Muscle layer of duodenum (tissue), 2 donors: ENCODE results near the gene PTP4A2.
"Not testable (repeated sequence)": the region's sequence is repeated elsewhere in the genome, so short reads cannot be mapped to it uniquely, and the experiment has no call there.

Experiments used
- H3K27ac ChIP-seq: one replicate; pipeline ENCODE4 v1.7.0; 2013; ENCODE audit warnings: mild to moderate bottlenecking, low read length
- H3K27me3 ChIP-seq: one replicate; pipeline ENCODE4 v1.7.0; 2013; ENCODE audit warnings: low read depth, mild to moderate bottlenecking, control low read depth, low read length
- H3K36me3 ChIP-seq, 2 donors: one replicate each; pipeline ENCODE4 v1.7.0; 2013; ENCODE audit warnings: low read length in 2 of 2, control low read depth in 1 of 2, mild to moderate bottlenecking in 1 of 2; ENCODE audit not compliant: insufficient read depth in 2 of 2, control insufficient read depth in 1 of 2
- H3K4me1 ChIP-seq, 2 donors: one replicate each; pipeline ENCODE4 v1.7.0; 2013; ENCODE audit warnings: low read length in 2 of 2, mild to moderate bottlenecking in 2 of 2, control low read depth in 1 of 2, moderate library complexity in 1 of 2; ENCODE audit not compliant: insufficient read depth in 2 of 2, control insufficient read depth in 1 of 2
- H3K4me3 ChIP-seq, 2 donors: one replicate each; pipeline ENCODE4 v1.7.0; 2013; ENCODE audit warnings: low read length in 2 of 2, low read depth in 1 of 2, mild to moderate bottlenecking in 1 of 2
- H3K9me3 ChIP-seq, 2 donors: one replicate each; pipeline ENCODE4 v1.7.0; 2013; ENCODE audit warnings: low read length in 2 of 2, control low read depth in 1 of 2, mild to moderate bottlenecking in 1 of 2; ENCODE audit not compliant: control insufficient read depth in 1 of 2
- donor health status: healthy.

Gene PTP4A2

GRCh38 chr1:31900790-31901189 is 37.4 kb downstream of the PTP4A2 start:
- Histone ChIP-seq H3K36me3 (peaks cover 0 to 2% of the 10 kb centered on the region in 2 donors), H3K4me1 (no peaks in the 10 kb centered on the region), H3K9me3 (no peaks in the 10 kb centered on the region), H3K27me3 (no peaks in the 10 kb centered on the region), H3K4me3 (no peak overlapping the region), H3K27ac (no peak overlapping the region)

DNA sequence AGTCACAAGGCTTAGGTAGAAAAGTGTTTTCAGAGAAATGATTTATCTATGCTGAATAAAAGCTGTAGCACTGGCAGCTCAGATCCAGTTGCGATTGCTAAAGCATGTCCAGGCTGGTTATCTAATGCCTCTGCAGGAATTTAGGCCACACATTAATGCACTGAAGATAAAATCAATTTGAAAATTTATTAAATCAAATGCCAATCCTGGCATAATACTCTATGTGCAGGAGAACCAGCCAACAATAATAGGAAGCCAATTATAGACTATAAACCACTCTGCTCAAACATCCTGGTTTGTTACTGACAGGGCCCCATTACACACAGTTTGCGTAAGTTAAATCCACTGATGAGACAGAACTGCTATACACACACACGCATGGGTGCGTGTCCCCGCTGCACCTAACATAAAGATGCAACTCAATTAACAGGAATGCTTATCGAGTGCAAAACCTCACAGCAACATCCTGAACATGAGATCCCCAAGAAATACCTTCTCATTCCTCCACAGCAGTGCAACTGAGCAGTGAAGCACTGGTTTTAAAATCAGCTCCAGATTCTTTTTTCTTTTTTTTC is 40.6 kb downstream of the PTP4A2 start:
- H3K27me3 ChIP-seq: no peaks in the 10 kb centered on the region
- H3K27ac ChIP-seq: no peak overlapping the region
- H3K36me3 ChIP-seq: no peaks in the 10 kb centered on the region
- H3K4me1 ChIP-seq: no peaks in the 10 kb centered on the region
- no peak overlapping the region for H3K4me3 ChIP-seq
- no peaks in the 10 kb centered on the region for H3K9me3 ChIP-seq

DNA sequence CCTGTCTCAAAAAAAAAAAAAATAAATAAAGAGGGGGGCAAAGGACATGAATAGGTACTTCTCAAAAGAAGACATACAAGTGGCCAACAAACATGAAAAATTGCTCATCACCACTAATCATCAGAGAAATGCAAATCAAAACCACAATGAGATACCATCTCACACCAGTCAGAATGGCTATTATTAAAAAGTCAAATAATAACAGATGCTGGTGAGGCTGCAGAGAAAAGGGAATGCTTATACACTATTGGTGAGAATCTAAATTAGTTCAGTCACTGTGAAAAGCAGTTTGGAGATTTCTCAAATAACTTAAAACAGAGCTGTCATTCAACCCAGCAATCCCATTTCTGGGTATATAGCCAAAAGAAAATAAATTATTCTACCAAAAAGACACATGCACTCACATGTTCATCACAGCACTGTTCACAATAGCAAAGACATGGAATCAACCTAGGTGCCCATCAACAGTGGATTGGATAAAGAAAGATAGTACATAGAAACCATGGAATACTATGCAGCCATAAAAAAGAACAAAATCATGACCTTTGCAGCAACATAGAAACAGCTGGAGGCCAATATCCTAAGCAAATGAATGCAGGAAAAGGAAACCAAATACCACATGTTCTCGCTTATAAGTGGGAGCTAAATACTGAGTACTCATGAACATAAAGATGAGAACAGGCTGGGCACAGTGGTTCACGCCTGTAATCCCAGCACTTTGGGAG is 42.5 kb downstream of the PTP4A2 start:
- H3K4me3 ChIP-seq, H3K9me3 ChIP-seq, H3K27me3 ChIP-seq, H3K27ac ChIP-seq, H3K4me1 ChIP-seq, H3K36me3 ChIP-seq: not testable (repeated sequence)

DNA sequence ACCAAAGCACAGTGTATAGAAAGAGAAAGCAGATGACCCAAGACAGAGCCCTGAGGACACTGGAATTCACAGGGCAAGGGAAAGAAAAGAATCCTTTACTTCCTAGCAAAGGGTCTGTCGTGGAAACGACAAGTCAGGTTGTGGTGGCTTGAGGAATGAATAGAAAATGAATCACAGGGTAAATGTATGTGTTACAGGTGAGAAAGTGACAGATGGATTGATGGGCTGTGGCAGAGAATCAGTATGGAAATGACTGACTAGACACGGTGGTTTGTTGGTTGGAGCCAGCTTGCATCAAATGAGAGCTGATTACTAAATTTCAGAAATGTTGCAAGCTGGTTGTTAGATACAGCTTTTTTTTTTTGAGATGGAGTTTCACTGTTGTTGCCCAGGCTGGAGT is 46.9 kb downstream of the PTP4A2 start:
- no peaks in the 10 kb centered on the region for H3K36me3 ChIP-seq
- no peak overlapping the region for H3K4me3 ChIP-seq
- H3K27me3 ChIP-seq: no peaks in the 10 kb centered on the region
- H3K27ac ChIP-seq: no peak overlapping the region
- no peaks in the 10 kb centered on the region for H3K9me3 ChIP-seq
- no peaks in the 10 kb centered on the region for H3K4me1 ChIP-seq

DNA sequence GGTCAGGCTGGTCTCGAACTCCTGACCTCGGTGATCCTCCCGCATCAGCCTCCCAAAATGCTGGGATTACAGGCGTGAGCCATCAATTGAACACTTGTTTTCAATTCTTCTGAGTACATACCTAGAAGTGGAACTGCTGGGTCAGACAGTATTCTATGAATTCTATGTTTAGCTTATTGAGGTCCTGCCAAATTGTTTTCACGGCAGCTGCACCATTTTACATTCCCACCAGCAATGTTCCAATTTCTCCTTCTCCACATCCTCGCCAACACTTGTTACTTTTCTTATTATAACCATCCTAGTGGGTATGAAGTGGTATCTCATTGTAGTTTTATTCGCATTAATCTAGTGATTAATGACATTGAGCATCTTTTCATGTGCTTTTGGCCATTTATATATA is 49.9 kb downstream of the PTP4A2 start:
- Histone ChIP-seq H3K4me1 (no peaks in the 10 kb centered on the region), H3K4me3 (no peak overlapping the region), H3K9me3 (no peaks in the 10 kb centered on the region), H3K27ac (no peak overlapping the region), H3K27me3 (no peaks in the 10 kb centered on the region), H3K36me3 (no peaks in the 10 kb centered on the region)

GRCh38 chr1:31886866-31887265 is 51.3 kb downstream of the PTP4A2 start:
- Histone ChIP-seq H3K4me1 (no peaks in the 10 kb centered on the region), H3K36me3 (no peaks in the 10 kb centered on the region), H3K9me3 (no peaks in the 10 kb centered on the region), H3K4me3 (no peak overlapping the region), H3K27ac (no peak overlapping the region), H3K27me3 (no peaks in the 10 kb centered on the region)

- H3K27me3 ChIP-seq: no peaks in the 10 kb centered on the region
- no peak overlapping the region for H3K4me3 ChIP-seq
- peaks cover 0 to 8% of the 10 kb centered on the region in 2 donors for H3K4me1 ChIP-seq
- no peak overlapping the region for H3K27ac ChIP-seq
- no peaks in the 10 kb centered on the region for H3K9me3 ChIP-seq
- no peaks in the 10 kb centered on the region for H3K36me3 ChIP-seq
Observed at GRCh38 chr1:31885851-31886250, 52.3 kb downstream of the PTP4A2 start.

GRCh38 chr1:31883357-31883942 is 54.7 kb downstream of the PTP4A2 start:
- Histone ChIP-seq H3K4me1 (peaks cover 0 to 8% of the 10 kb centered on the region in 2 donors), H3K27me3 (no peaks in the 10 kb centered on the region)

GRCh38 chr1:31881688-31882000 is 56.5 kb downstream of the PTP4A2 start:
- H3K27ac ChIP-seq: no peak overlapping the region
- no peak overlapping the region for H3K4me3 ChIP-seq
- peaks cover 0 to 8% of the 10 kb centered on the region in 2 donors for H3K4me1 ChIP-seq
- no peaks in the 10 kb centered on the region for H3K27me3 ChIP-seq
- no peaks in the 10 kb centered on the region for H3K36me3 ChIP-seq
- H3K9me3 ChIP-seq: no peaks in the 10 kb centered on the region

More at GRCh38 chr1:31883357-31883942, 54.7 kb downstream of the PTP4A2 start:
- H3K27ac ChIP-seq: no peak overlapping the region
- H3K4me3 ChIP-seq: no peak overlapping the region
- no peaks in the 10 kb centered on the region for H3K9me3 ChIP-seq
- no peaks in the 10 kb centered on the region for H3K36me3 ChIP-seq

DNA sequence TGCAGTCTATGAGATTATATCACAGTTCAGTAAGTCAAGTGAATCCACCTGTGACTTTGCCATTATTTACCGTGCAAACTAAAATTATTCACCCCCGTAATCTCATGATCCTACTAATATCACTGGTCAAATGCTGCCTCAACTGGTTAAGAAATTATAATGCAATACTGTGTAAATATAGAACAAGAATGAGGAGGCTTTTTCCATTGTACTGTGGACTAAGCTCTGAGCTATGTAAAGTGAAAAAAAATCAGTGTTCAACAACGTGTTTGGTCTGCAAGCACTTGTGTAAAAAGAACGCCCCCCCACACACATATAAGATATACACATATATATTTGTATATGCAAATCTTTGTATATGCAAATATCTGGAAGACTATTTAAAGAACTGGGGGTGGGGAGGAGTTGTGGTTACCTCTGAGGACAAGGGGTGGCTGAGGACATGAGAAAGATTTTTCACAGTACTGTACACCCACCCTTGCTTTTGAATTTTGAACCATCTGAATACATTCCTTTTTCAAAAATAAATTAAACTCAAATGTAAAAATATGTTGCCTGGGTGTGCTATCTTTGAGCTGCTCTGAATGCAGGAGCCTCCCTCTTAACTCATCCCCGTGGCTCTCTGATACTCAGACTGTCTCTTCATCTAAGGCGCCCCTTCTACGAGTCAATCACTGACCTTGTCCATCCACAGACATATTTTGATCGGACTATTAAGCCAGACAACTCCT is 57.0 kb downstream of the PTP4A2 start:
- no peaks in the 10 kb centered on the region for H3K36me3 ChIP-seq
- no peaks in the 10 kb centered on the region for H3K9me3 ChIP-seq
- no peaks in the 10 kb centered on the region for H3K27me3 ChIP-seq
- H3K27ac ChIP-seq: no peak overlapping the region
- H3K4me1 ChIP-seq: peaks cover 0 to 8% of the 10 kb centered on the region in 2 donors
- no peak overlapping the region for H3K4me3 ChIP-seq

DNA sequence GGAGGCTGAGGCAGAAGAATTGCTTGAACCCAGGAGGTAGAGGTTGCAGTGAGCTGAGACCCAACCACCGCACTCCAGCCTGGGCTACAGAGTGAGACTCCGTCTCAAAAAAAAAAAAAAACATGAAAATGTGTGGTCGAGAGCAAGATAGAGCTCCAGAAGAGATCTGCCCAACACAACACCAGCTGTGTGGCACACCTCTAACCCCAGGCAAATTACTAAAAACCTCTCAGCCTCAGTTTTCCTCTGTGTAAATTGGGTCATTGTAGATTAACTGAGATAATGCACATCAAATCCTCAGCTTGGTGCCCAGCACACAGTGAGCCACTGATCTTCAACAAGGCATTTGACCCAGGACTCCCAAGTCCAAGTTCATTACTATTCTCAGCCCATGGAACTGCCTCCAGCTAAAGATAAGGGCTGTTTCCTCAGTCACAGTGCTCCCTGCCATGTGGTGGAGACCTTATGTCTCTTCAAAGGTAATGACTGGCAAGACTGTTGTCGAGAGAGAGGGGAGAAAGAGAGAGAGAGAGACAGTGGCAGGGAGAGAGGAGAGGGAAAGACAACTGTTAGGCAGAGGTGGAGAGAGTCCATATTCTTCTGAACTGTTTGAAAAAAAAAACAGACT is 58.1 kb downstream of the PTP4A2 start:
- Histone ChIP-seq H3K9me3 (no peaks in the 10 kb centered on the region), H3K4me3 (no peak overlapping the region), H3K36me3 (no peaks in the 10 kb centered on the region), H3K27me3 (no peaks in the 10 kb centered on the region), H3K27ac (no peak overlapping the region), H3K4me1 (peaks cover 0 to 8% of the 10 kb centered on the region in 2 donors)
